OCI-LY3 (cell line): ENCODE measurements around the gene AMBRA1.

Experiments used
- H2AFZ ChIP-seq: fragments of 200-600, 300-600 bp; shearing (Covaris generic); 2 replicates; pipeline ENCODE4 v1.6.0; 2014; ENCODE audit warnings: antibody characterized with exemption, low read depth, low read length
- H3K27ac ChIP-seq: fragments of 200-600, 300-600 bp; sonication (generic); 2 replicates; pipeline ENCODE4 v1.5.1; 2014; ENCODE audit warnings: mild to moderate bottlenecking, low read length, moderate library complexity, mixed read lengths
- H3K27me3 ChIP-seq: fragments of 200-600, 300-600 bp; sonication (generic); 2 replicates; pipeline ENCODE4 v1.6.1; 2014; ENCODE audit warnings: low read depth, low read length, mixed read lengths
- H3K36me3 ChIP-seq: fragments of 200-600, 300-600 bp; sonication (generic); replicated peaks from 2 replicates; pipeline ENCODE3; 2014; ENCODE audit warnings: low read depth, low read length, mixed read lengths
- H3K4me1 ChIP-seq: fragments of 300-600, 200-600 bp; sonication (generic); 2 replicates; pipeline ENCODE4 v1.6.1; 2014; ENCODE audit warnings: low read length, mixed read lengths
- H3K4me2 ChIP-seq: fragments of 200-600, 300-600 bp; sonication (generic); 2 replicates; pipeline ENCODE4 v1.6.1; 2014; ENCODE audit warnings: low read length, mixed read lengths
- H3K4me3 ChIP-seq: fragments of 300-600, 200-600 bp; sonication (generic); 2 replicates; pipeline ENCODE4 v1.5.1; 2014; ENCODE audit warnings: antibody characterized with exemption, mild to moderate bottlenecking, low read length, moderate library complexity
- H3K79me2 ChIP-seq: fragments of 300-600, 200-600 bp; shearing (Covaris generic); 2 replicates; pipeline ENCODE4 v1.6.1; 2014; ENCODE audit warnings: mild to moderate bottlenecking, low read length, mixed read lengths
- H3K9ac ChIP-seq: fragments of 300-600, 200-600 bp; shearing (Covaris generic); 2 replicates; pipeline ENCODE4 v1.6.0; 2014; ENCODE audit warnings: mild to moderate bottlenecking, low read length, moderate library complexity
- H3K9me3 ChIP-seq: fragments of 200-600, 300-600 bp; shearing (Covaris generic); 2 replicates; pipeline ENCODE4 v1.6.1; 2014; ENCODE audit warnings: low read length, mixed read lengths; ENCODE audit not compliant: insufficient read depth
- H4K20me1 ChIP-seq: fragments of 200-600, 300-600 bp; sonication (generic); 2 replicates; pipeline ENCODE4 v1.6.1; 2016; ENCODE audit warnings: low read length, mixed read lengths; ENCODE audit not compliant: insufficient read depth
- EZH2phosphoT487 ChIP-seq: fragments of 200-600 bp; shearing (Covaris generic); IDR thresholded peaks from 2 replicates; pipeline ENCODE4 v1.6.1; 2018; ENCODE audit warnings: antibody characterized with exemption, mixed run types, low read depth
- TF ChIP-seq, protein P1 (sequence below): fragments of 200-600, 300-600 bp; sonication (generic); IDR thresholded peaks from 2 replicates; pipeline ENCODE4 v1.5.1; 2014; ENCODE audit warnings: antibody characterized with exemption, low read length, low read depth

AMBRA1 gene

DNA sequence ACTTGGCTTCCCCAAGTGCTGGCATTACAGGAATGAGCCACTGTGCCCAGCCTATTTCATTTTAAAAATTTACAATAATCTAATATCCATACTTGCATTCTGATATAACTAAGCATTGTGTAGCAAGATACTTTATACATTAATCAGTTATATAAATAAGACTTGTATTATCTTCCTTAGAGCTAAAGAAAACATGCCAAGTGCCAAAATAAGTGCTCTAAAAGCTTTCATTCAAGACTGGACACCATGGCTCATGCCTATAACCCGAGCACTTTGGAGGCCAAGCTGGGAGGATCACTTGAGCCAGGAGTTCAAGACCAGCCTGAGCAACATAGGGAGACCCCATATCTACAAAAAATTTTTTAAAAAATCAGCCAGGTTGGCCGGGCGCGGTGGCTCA lies 123.9 kb downstream of the AMBRA1 start:
- H4K20me1 ChIP-seq, result no peaks in the 10 kb centered on the region
- H3K27ac ChIP-seq, result no peak overlapping the region
- H3K27me3 ChIP-seq, result no peaks in the 10 kb centered on the region
- no peak overlapping the region for H3K4me3 ChIP-seq
- H3K79me2 ChIP-seq, result no peaks in the 10 kb centered on the region
- no peak overlapping the region for H3K4me2 ChIP-seq
- H3K4me1 ChIP-seq, result no peaks in the 10 kb centered on the region
- TF ChIP-seq, protein P1, sequence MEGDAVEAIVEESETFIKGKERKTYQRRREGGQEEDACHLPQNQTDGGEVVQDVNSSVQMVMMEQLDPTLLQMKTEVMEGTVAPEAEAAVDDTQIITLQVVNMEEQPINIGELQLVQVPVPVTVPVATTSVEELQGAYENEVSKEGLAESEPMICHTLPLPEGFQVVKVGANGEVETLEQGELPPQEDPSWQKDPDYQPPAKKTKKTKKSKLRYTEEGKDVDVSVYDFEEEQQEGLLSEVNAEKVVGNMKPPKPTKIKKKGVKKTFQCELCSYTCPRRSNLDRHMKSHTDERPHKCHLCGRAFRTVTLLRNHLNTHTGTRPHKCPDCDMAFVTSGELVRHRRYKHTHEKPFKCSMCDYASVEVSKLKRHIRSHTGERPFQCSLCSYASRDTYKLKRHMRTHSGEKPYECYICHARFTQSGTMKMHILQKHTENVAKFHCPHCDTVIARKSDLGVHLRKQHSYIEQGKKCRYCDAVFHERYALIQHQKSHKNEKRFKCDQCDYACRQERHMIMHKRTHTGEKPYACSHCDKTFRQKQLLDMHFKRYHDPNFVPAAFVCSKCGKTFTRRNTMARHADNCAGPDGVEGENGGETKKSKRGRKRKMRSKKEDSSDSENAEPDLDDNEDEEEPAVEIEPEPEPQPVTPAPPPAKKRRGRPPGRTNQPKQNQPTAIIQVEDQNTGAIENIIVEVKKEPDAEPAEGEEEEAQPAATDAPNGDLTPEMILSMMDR, result no peak
- no peak for TF ChIP-seq EZH2phosphoT487
- H3K9me3 ChIP-seq, result no peaks in the 10 kb centered on the region
- peaks cover 2% of the 10 kb centered on the region for H3K36me3 ChIP-seq
- H2AFZ ChIP-seq, result no peak overlapping the region
- H3K9ac ChIP-seq, result no peak overlapping the region

- H3K4me1 ChIP-seq, result no peaks in the 10 kb centered on the region
- H2AFZ ChIP-seq, result no peak overlapping the region
- H3K4me2 ChIP-seq, result no peak overlapping the region
- TF ChIP-seq EZH2phosphoT487, result no peak
- TF ChIP-seq, protein P1, result no peak
- no peaks in the 10 kb centered on the region for H3K79me2 ChIP-seq
- no peak overlapping the region for H3K4me3 ChIP-seq
- H4K20me1 ChIP-seq, result peaks cover 3% of the 10 kb centered on the region; the same call in 1 of the 2 replicates
- no peaks in the 10 kb centered on the region for H3K9me3 ChIP-seq
- H3K9ac ChIP-seq, result no peak overlapping the region
- H3K36me3 ChIP-seq, result peaks cover 2% of the 10 kb centered on the region
- H3K27ac ChIP-seq, result no peak overlapping the region
- no peaks in the 10 kb centered on the region for H3K27me3 ChIP-seq
These were observed 128.1 kb downstream of the AMBRA1 start for GRCh38 chr11:46465683-46466082.

GRCh38 chr11:46463701-46464421 lies 130.0 kb downstream of the AMBRA1 start:
- H3K27me3 ChIP-seq, result no peaks in the 10 kb centered on the region
- H3K4me2 ChIP-seq, result no peak overlapping the region
- no peaks in the 10 kb centered on the region for H3K4me1 ChIP-seq
- no peaks in the 10 kb centered on the region for H3K79me2 ChIP-seq
- no peak overlapping the region for H3K9ac ChIP-seq
- no peak overlapping the region for H3K4me3 ChIP-seq
- H3K36me3 ChIP-seq, result peaks cover 2% of the 10 kb centered on the region
- H2AFZ ChIP-seq, result no peak overlapping the region
- H3K27ac ChIP-seq, result no peak overlapping the region
- TF ChIP-seq, protein P1, result no peak
- TF ChIP-seq EZH2phosphoT487, result no peak
- H3K9me3 ChIP-seq, result no peaks in the 10 kb centered on the region
- peaks cover 3% of the 10 kb centered on the region; the same call in 1 of the 2 replicates for H4K20me1 ChIP-seq

GRCh38 chr11:46461461-46461927 lies 132.3 kb downstream of the AMBRA1 start:
- no peaks in the 10 kb centered on the region for H3K36me3 ChIP-seq
- peaks cover 3% of the 10 kb centered on the region; the same call in 1 of the 2 replicates for H4K20me1 ChIP-seq
- no peaks in the 10 kb centered on the region for H3K79me2 ChIP-seq
- H3K4me3 ChIP-seq, result no peak overlapping the region
- H2AFZ ChIP-seq, result no peak overlapping the region
- TF ChIP-seq EZH2phosphoT487, result no peak
- TF ChIP-seq, protein P1, result no peak
- H3K9ac ChIP-seq, result no peak overlapping the region
- H3K4me2 ChIP-seq, result no peak overlapping the region
- no peak overlapping the region for H3K27ac ChIP-seq
- H3K9me3 ChIP-seq, result no peaks in the 10 kb centered on the region
- H3K4me1 ChIP-seq, result no peaks in the 10 kb centered on the region
- H3K27me3 ChIP-seq, result no peaks in the 10 kb centered on the region
